Mesenteric fat pad (tissue), 1 donor: ENCODE results near the gene TOX2. TPM values are rescaled to one million over a fixed set of nuclear protein-coding genes. Genes with fewer than 3 reads are reported as not detected.

Experiments used
- DNase-seq: peaks from one replicate; pipeline ENCODE4 v3.0.0-alpha.2; 2020; ENCODE audit warnings: low spot score
- long read RNA-seq: library from polyadenylated mRNA; unstranded; transcript quantifications from one replicate; pipeline ENCODE4 v2.0.0, GENCODE V29; 2020
- total RNA-seq: library from RNA; stranded (reverse); fragmentation: NEBNext Ultra II Directional; extraction: Animal tissue kit (Norgen Biotek cat#: 25700); gene quantifications from one replicate; pipeline ENCODE4 v1.2.1, GENCODE V29; 2021
- donor health status: DM: yes; HTN: yes; CAD: no.

TOX2 gene
- total RNA-seq, result 1.2 TPM
- long read RNA-seq, partial matches to known transcripts, result 2 of 4 reads
- long read RNA-seq, other reads (novel, unspliced or antisense), result 2 of 4 reads

- DNase-seq, result no peak
These were observed at the start of gene TOX2 for GRCh38 chr20:43914311-43915210. Gene TOX2, plus strand, starts transcription at chr20:43914852. Its CDS starts 40 bp downstream, at chr20:43914892.

GRCh38 chr20:43868091-43868490 is 46.6 kb upstream of the TOX2 start:
- DNase-seq, result no peak

- no peak for DNase-seq
These were observed 44.2 kb upstream of the TOX2 start for GRCh38 chr20:43870484-43870883.

GRCh38 chr20:43878776-43879175 is 35.9 kb upstream of the TOX2 start:
- DNase-seq, result no peak

- no peak for DNase-seq
These were observed 20.7 kb upstream of the TOX2 start for GRCh38 chr20:43893930-43894329.

GRCh38 chr20:43894491-43894890 is 20.2 kb upstream of the TOX2 start:
- no peak for DNase-seq

GRCh38 chr20:43895235-43895634 is 19.4 kb upstream of the TOX2 start:
- DNase-seq, result no peak

- no peak for DNase-seq
These were observed 15.2 kb upstream of the TOX2 start for GRCh38 chr20:43899274-43900120.

GRCh38 chr20:43900121-43900466 is 14.6 kb upstream of the TOX2 start:
- no peak for DNase-seq

GRCh38 chr20:43900496-43900895 is 14.2 kb upstream of the TOX2 start:
- DNase-seq, result no peak

GRCh38 chr20:43901296-43901695 is 13.4 kb upstream of the TOX2 start:
- DNase-seq, result no peak

- no peak for DNase-seq
These were observed 10.5 kb upstream of the TOX2 start for GRCh38 chr20:43903953-43904826.

GRCh38 chr20:43904827-43905177 is 9.8 kb upstream of the TOX2 start:
- DNase-seq, result no peak

GRCh38 chr20:43906505-43907034 is 8.1 kb upstream of the TOX2 start:
- DNase-seq, result no peak

- no peak for DNase-seq
These were observed 5.4 kb upstream of the TOX2 start for GRCh38 chr20:43909211-43909610.

GRCh38 chr20:43909720-43910119 is 4.9 kb upstream of the TOX2 start:
- DNase-seq, result no peak

GRCh38 chr20:43910564-43910963 is 4.1 kb upstream of the TOX2 start:
- DNase-seq, result no peak

- no peak for DNase-seq
These were observed 3.6 kb upstream of the TOX2 start for GRCh38 chr20:43911066-43911465.

- no peak for DNase-seq
These were observed 1.2 kb upstream of the TOX2 start for GRCh38 chr20:43913291-43914025.
